GM18511 (cell line): ENCODE measurements around the gene ZBTB37.
"Not testable (repeated sequence)": the region's sequence is repeated elsewhere in the genome, so short reads cannot be mapped to it uniquely, and the experiment has no call there.

Source experiments
- ATAC-seq: cut with Tn5 transposase; IDR thresholded peaks from one replicate; pipeline ENCODE4 v1.9.1; 2021; ENCODE audit warnings: mild to moderate bottlenecking, moderate library complexity; ENCODE audit not compliant: unreplicated experiment

The ZBTB37 gene

DNA sequence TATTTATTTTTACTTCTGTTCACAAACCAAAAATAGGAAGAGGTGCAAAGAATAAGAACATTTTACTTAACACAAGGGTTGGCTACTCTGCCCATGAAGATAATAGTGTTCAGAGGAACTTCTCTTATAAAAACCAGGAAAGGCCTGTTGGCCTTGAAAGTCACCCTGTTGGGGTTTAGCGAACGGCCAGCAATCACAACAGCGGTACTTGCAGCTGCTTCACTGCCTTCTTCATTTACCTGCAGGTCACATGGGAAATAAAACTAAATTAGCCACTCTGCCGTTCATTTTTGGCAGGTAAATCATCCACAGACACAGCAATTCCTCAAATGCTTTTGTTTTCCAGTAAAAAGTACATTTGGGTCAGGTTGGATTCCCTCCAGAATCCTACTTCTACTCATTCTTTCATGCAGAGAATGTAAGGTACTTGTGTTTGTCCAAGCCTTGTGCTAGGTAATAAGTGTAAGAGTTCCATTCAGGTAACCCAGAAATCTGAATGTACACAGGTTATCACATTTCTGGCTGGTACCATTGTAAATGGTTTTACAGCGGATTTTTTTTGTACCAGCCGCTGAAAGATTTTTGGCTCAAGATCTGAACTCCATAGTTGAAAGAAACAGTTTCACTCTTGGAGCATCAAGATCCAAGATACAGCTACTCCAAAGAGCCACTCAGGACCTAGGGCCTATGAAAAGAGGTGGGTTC is 35.8 kb downstream of the ZBTB37 start:
- ATAC-seq, result no peak

DNA sequence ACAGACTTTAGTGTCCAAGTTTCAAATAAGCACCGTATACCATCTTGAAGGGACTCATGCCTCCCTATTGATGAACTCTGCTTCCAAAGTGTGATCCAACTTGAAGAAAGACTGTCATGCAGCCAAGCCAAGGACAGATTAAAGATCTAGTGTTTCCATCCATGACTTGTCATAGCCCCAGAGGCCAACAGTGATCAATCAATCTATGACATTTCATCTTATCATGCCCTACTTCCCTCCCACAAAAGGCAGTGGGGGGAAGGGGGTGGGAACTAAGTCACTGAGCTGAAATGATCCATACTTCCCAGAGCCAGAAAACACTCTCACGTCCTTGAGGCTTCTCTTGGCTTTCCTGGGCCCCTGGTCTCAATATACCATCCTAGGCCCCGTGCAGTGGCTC is 44.9 kb downstream of the ZBTB37 start:
- ATAC-seq, result no peak

DNA sequence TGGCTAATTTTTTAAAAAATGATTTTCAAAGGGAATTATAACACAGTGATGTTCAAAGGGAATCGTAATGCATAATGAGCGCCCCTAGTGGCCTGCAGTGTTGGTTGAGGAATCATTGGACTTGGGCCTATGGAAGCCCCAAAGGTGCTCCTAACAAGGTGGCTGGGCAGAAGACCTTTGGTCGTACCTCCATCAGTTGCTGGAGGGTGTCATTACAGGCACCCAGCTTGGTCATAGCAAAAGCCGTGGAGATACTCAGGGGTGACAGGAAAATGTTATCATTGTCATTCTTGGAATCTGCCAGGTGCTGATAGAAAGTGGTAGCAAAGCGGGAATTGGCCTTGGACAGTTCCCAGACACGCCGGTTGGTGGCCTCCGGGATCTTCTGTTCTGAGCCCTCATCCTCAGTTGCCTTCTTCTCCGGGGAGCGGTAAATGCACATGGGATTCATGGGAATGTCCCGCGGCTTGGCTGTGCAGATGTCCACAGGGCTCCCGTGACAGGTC is 46.2 kb downstream of the ZBTB37 start:
- no peak for ATAC-seq

DNA sequence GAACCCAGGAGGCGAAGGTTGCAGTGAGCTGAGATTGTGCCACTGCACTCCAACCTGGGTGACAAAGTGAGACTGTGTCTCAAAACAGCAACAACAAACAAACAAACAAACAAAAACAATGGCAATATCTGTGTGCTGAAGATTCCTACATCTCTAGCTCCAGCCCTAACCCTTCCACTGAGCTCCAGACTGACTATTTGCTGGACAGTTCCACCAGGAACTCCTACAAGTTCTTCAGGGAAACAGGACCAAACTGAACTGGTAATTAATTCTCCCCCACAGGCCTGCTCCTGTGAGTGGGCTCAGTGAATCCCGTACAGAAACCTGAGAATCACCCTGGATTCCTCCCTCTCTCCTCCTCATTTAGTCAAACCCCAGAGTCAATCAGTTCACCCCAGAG is 47.4 kb downstream of the ZBTB37 start:
- ATAC-seq, result no peak

DNA sequence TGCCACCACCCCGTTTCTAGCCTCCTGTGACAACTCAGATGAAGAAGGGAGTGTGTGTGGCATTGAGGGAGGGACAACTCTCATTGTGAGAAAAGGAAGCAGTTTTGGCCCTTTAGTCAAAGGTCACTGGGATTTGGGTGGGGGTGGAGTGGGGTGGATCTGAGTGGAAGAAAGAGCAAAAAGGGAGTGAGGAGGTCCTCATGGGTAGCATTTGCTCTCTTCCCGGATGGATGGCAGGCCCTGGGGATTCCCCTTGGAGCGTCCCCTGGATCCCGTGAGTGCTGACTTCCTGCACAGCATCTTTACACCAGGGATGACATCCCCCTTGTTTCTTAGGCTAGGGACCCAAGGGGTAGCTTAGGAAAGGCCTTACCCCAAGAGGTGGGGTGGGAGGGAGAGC is 48.5 kb downstream of the ZBTB37 start:
- no peak for ATAC-seq

DNA sequence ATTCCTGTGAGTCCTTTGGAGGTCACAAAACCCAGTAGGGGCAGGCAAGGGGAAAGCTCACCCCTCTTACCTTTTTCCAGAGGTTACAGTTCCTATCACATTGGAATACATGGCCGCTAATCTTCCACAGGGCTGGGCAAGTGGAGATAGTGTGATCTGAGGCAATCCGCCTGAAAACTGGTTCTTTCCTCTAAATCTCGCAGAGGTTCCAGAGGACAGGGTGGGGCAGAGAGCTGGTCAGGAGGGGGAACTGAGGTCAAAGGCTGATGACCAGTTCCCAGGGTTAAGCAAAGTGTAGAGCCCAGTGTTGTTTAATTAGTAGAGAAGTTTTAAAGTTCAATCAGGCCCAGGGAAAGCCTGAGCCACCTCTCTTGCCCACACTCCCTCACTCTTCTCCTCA is 49.0 kb downstream of the ZBTB37 start, which contains the start of gene SERPINC1:
Gene SERPINC1, minus strand, starts transcription at position 179 of the 400 bp plus-strand sequence. Its CDS starts 68 bp downstream, at position 111.
- ATAC-seq, result no peak

DNA sequence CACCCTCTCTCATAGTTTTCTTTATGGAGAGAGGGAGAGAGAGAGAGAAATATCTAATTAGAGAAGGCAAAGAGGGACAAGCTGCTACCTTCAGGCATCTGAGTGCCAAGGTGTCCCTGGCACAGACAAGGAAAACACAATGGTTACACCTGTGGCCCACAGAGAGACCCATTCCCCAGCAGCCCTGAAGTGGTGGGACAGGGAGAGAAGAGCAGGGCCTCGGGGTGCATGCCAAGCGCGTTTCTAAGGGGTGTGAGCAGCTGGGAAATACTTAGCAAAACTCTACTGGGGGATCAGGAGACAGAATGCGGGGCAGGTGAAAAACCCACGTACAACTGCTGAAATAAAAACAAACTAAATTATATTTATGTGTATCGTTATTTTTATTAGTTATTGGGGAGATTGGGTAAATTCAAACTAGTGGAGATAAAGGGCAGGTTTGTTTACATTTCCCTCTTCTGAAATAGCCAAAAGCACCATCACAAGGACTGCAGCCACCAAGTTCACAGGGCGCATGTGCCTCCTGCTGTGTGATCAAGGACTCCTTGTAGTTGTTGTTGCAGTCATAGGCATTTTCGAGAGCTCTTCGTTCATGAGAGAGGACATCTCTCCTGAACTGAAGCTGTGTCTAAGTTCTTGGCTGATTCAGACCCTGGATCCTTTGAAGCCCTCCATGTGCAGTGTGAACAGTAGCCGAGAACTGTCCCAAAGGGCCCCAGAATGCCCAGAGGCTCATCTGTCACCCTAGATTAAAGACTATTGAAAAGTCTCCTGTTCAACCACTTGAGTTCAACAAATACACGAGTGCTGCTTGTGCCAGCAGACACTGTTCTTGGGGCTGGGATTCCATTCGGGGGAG is 49.7 kb downstream of the ZBTB37 start:
- ATAC-seq, result no peak

DNA sequence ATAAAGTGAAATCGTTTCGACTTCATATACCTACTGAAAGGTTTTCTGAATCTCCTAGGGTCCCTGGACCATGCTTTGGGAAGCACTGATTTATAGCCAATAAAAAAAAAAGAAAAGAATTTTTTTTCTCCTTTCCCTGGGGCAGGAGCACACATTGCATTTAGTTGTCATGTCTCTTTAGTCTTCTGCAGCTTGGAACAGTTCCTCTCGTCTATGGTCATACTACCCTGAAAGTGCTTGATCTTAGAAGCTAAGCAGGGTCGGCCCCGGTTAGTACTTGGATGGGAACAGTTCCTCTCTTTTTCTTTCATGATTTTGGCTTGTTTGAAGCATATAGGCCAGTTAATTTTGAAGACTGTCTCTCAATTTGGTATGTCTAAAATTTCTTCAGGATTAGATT is 52.7 kb downstream of the ZBTB37 start:
- no peak for ATAC-seq

DNA sequence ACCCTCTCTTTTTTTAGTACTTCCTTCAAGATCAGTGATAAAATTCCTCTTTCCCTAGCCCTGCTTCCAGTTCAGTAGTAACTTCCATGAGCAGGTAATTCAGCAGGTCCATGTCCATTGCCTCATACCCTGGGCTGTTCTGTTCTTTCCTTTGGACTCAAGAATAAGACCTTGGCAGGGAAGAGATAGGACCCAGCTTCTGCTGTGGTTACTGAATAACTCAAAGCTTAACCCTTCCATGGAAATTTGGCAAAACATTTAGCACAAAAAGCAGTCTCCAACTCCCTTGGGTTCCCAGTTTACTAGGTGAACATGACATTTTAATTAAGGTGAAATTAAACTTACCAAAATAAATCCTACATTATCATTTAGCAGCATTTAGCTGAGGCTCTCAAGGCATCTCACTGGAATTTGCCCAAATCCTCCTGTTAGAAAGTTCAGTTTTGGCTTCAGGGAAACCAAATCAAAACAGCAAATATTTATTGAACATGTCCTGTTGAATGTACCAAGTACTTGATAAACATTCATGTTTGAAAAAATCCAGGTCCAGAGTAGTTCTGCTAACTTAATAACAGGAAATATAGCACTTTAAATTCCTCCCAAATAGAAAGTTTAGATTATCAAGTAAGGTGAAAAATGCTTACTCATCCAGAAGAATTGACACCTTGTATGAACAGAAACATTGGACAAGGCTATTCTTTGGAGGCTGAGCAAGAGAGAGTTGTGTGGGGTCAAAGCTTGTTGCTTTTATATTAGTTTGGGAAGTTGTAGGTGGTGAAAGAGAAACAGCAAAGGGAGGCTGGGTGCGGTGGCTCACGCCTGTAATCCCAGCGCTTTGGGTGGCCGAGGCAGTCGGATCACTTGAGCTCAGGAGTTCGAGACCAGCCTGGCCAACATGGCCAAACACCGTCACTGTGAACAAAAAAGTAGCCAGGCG is 57.4 kb downstream of the ZBTB37 start:
- ATAC-seq, result no peak

DNA sequence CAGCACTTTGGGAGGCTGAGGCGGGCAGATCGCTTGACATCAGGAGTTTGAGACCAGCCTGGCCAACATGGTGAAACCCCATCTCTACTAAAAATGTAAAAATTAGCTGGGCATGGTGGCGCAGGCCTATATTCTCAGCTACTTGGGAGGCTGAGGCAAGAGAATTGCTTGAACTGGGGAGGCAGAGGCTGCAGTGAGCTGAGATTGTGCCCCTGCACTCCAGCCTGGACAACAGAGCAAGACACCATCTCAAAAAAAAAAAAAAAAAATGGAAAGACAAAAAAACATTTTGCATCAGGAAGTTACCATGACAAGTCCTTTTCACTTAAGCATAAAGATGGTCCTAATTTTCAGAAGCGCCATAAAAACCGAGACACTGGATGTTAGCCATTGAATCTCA is 62.4 kb downstream of the ZBTB37 start:
- not testable (repeated sequence) for ATAC-seq

DNA sequence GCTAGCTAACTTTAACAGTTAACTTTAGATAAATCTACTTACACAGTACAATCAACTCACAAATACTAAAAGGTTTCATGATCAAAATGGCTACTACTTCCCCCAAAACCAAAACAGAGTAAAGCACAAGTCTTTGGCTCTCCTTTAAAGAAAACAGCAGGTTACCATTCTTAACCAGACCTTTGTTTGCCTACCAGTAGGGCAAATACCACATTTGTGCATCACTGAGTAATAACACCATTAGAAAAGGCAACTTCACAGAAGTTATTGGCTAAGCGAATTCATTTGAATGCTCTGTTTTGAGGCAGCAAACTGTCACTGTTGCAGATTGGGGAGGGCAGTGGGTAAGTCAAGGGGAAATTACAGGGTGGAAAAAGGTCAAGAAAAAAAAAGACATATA is 66.3 kb downstream of the ZBTB37 start:
- ATAC-seq, result no peak

DNA sequence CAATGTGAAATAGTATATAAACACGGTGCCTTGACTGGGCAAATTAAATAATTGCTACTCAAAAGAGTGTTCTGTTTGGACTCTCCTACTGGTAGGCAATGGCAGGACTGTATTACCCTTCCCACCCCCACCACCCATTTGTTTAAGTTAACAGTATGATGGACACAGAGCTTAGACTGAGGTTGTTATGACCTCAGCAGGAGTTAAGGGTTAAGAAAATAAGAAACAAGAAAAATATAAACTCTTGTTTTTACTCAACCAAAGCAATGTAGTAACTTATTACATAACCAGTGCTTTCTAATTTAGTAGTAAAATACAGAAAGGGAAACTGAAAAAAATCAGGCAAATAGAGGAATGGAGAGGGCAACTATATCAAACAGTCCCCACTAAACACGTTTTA is 68.9 kb downstream of the ZBTB37 start:
- no peak for ATAC-seq

DNA sequence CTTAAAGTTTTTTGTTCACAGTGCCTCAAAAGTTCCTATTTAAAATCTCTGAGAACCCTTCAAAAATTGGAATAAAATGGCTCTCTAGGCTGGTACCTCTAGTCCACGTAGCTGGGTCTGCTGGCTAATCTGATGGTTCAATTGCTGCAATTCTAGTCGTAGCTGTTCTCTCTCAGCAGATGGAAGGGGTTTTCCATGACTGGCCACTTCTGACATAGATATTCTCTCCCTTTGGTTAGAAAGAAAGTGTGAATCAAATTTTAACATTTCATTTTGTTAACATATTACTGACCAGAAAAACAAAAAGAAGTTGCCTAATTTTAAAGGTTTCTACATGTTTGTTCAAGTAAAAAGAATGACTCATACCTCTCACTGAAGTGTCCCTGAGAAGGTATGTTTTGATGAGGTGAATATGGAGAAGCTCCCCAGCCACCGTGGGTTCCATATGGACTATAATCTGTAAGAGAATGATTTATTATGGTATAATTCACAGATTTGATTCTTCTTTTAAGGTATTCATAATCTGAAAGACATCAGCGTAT is 78.3 kb downstream of the ZBTB37 start:
- ATAC-seq, result no peak

DNA sequence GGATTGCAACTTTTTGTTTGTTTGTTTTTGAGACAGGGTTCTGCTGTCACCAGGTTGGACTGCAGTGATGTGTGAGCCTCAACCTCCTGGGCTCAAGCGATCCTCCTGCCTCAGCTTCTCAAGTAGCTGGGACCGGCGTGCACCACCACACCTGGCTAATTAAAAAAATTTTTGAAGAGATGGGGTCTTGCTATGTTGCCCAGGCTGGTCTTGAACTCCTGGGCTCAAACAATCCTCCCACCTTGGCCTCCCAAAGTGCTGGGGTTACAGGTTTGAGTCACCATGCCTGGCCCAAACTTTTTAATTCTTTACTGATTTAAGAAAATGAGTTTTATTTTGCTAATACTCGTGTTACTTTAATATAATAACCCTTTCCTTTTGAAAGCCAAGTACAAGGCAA is 80.4 kb downstream of the ZBTB37 start:
- ATAC-seq, result no peak
